Measurements from ENCODE around the gene GAS2L2.

GAS2L2 gene

DNA sequence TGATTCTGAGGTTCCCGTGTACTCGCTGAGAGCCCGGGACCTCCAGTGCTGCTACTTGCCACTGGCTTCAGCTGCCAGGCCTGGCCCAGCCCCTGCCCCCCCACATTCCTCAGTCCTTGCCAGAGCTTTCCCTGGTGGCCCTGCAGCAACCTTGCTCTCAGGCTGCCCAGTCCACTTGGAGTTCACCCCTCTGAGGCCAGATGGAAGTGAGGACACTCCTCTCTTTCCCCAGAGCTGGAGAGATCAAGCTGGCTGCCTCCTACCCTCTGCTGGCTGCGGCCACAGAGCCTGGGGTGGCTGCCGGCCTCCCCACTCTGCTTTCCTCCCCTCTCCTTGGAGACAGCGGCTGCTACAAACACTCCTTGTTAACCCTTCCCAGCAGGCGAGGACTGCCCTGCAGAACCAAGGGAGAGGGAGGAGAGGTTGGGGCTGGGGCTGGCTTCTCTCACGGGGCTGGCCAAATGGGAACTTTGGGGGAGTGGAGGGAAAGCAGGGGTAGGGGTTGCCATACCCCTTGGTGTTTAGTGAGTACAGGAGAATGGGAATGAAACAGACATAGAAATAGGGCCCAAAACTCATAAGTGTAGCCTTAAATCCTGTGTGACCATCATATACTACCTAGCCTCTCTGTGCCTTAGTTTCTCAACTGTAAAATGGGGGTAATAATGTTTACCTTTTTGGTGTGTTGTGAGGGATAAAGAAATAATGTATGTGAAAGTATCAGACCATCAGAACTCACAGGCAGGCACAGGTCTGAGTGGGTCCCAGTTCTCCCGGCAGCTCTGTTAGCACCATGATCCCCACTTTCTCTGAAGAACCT lies at the start of gene GAS2L2:
Gene GAS2L2, minus strand, starts transcription at position 295 of the 820 bp plus-strand sequence. CDS start 389 bp downstream, outside the sequence.
- DNase-seq (ENCODE audit: low read depth), result no peak

GRCh38 chr17:35801583-35802224 lies 48.7 kb upstream of the GAS2L2 start:
- DNase-seq (ENCODE audit: low read depth), result peak; percentile 83

DNA sequence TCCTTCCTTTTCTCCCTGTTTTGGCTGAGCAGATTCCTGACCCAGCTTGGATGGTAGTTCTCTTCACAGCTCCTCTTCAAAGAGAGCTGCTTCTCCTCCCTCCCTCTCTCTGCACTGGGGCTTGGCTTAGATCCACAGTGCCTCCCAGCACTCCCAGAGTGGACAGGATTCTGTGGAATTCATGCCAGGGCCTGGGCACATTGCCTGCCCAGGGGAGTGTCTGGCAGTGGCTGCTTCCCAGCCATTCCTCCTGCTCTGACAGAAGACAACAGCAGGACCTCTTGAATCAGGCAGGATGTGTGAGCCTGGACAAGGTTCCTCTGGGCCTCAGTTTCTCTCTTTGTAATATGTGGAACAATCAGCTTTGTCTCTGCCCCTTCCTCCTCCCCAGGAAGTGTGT lies 46.9 kb upstream of the GAS2L2 start:
- DNase-seq (ENCODE audit: low read depth), result peak; percentile 69

GRCh38 chr17:35797918-35798317 lies 44.9 kb upstream of the GAS2L2 start:
- DNase-seq (ENCODE audit: low read depth), result no peak

GRCh38 chr17:35797370-35797769 lies 44.3 kb upstream of the GAS2L2 start:
- DNase-seq (ENCODE audit: low read depth), result no peak

GRCh38 chr17:35796942-35797341 lies 43.9 kb upstream of the GAS2L2 start:
- DNase-seq (ENCODE audit: low read depth), result no peak

DNA sequence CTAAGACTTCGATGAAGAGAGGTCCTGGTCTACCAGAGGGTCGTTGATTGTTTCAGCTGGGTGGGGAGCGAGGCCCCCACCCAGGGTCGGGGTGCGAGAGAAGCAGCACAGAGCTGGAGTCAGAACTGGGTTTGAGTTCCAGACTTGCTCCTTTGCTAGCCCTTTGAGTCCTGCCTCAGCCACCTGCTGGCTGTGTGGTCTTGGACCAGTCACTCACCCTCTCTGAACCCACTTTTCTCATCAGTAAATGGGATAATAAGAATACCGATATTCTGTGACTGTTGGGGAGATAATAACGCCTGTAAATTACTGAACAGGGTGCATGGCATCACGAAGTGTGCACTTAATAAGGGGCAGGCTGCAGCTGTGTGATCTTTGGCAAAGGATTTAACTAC lies 42.8 kb upstream of the GAS2L2 start:
- DNase-seq (ENCODE audit: low read depth), result no peak

DNA sequence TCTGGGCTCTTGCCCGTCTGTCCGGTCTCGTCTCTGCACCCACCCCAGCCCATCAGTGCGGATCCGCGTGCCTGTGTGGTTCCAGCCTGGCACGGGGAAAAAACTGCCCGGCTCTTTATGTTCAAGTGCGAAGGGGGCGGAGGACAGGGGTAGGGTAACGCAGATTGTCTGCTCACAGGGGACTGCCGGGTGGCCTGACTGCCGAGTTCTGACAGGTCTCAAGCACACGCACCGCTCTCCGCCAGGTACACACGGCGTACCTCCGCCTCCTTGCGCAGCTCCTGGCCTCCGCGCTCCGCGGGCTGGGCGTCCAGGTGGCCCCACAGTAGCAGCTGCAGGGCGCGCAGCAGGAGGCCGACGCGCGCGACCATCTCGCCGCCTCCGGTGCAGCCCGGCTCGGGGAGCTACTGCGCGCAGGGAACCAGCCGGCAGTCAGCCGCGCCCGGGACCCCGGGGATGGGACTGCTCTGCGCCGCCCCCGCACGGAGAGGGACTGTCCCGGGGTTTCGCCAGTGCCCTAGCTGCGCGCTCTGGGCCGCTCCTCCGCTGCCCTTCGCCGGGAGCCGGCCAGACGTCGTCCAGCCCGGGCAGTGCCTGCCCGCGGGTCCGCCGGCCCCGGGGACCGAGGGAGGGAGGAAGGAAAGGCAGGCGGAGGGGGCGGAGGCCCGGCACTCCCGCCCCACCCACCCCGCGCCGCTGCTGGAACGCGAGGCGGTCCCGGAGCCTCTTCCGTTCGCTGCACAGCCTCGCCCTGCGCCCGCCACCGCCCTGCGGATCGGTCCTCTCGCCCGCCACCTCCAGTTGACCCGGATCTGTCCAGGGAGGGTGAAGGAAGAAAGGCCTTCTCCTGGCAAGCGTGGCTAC lies 42.2 kb upstream of the GAS2L2 start, which contains the start of gene MMP28:
Gene MMP28, minus strand, starts transcription at position 635 of the 864 bp plus-strand sequence. Its CDS starts 264 bp downstream, at position 371.
- DNase-seq (ENCODE audit: low read depth), result peak; percentile 24

DNA sequence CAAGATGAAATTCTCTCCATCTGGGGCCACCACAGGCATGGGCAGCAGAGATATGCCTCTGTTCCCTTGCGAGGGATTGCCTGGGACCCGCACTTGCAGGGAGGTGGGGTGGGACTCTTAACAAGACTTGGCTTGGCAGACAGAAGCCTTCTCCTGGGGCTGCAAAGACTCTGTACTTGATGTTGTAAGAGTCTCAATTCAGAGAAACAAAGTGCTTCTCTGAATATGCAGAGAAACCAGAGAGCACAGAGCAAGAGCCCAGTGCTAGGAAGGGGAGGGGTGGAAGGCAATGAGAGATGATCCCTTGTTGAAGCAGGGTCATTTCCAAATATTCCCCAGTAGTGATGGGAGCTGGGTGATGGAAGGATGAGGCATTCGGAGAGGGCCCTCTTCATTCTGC lies 40.2 kb upstream of the GAS2L2 start:
- DNase-seq (ENCODE audit: low read depth), result no peak

DNA sequence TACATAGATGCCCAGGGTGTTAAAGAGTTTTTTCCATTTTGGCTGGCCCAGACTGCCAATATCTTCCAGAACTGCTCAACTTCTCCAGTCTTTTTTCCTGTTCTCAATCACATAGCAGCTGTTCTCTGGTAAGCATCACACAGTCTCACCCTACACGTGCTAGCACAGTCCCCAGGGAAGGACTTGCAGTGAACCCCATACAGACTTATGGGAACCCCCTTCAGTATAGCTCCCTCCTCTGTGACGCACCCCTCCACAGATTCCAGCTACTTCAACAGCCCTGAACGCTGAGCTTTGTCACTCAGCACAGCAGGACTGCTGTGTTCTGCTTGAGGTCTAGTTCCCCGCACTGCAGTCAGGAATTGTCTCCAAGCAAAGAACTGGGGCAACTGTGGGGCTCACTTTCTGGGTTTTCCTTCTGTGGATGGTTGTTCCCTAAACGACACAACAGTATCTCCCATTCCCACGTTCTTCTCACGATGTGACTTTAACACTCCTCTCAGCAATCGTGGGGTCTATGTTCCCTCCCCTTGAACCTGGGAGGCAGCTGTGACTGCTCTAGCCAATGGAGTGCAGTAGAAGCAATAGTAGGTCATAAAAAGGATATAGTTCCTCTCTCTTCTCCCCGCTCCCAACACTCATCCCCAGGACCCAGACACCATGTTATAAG lies 38.8 kb upstream of the GAS2L2 start:
- no peak for DNase-seq (ENCODE audit: low read depth)

- peak; percentile 23 for DNase-seq (ENCODE audit: low read depth)
These were observed 37.8 kb upstream of the GAS2L2 start for GRCh38 chr17:35790841-35791240.

- DNase-seq (ENCODE audit: low read depth), result peak; percentile 97
These were observed 35.7 kb upstream of the GAS2L2 start for GRCh38 chr17:35788477-35789368.

DNA sequence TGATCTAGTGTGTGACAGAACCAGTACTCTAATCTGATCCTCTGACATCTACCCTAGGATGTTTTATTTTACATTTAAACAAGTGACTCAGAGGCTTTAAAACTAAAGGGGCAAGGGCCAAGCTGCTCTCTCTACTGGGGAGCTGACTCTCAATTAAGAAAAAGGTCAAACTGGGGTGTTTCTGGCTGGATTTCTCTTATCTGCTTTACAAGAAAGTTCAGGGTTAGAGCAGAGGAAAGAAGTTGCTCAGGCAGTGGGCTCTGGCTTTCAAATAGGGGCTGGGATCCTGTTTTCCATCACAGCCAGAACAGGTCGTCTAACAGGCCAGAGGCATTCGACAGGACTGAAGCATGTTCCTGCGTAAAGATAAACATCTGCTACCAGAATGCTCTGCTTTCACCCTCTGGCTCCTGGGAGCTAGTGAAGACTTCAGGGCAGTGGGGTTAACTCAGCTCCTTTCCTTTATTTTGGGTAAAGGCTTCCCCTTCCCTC lies 33.9 kb upstream of the GAS2L2 start:
- peak; percentile 88 for DNase-seq (ENCODE audit: low read depth)

GRCh38 chr17:35784895-35785294 lies 31.9 kb upstream of the GAS2L2 start:
- DNase-seq (ENCODE audit: low read depth), result no peak

DNA sequence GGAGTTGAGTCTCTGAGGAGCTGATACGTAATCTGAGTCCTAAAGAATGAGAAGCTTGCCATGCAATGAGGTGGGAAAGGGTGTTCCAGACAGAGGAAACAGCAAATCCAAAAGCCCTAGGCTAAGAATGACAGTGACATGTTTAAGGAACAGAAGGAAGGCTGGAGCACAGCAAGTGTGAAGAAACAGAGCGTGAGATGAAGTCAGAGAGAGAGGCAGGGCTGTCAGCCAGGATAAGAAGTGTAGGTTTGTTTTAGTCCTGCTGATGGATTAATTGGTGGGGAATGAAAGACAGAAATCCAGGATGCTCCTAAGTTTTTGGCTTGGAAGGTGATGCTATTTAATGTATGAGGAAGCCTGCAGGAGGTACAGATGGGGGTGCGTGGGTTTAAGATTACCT lies 27.9 kb upstream of the GAS2L2 start:
- no peak for DNase-seq (ENCODE audit: low read depth)

GRCh38 chr17:35778641-35779196 lies 25.7 kb upstream of the GAS2L2 start:
- peak; percentile 66 for DNase-seq (ENCODE audit: low read depth)

DNA sequence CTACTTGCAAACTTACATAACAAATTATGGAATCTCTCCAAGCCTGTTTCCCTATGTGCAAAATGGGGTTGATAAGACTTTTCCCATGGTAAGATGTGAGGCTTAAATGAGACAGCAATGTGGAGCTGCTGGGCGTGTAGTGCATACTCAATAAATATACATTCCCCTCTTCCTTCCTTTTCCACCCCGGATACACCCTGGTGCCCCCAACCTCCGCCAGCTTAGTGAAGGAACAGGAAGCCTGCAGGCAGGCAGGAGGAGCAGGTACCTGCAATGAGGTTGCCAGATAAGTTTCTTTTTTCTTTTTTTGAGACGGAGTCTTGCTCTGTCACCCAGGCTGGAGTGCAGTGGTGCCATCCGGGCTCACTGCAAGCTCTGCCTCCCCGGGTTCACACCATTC lies 22.5 kb upstream of the GAS2L2 start:
- peak; percentile 46 for DNase-seq (ENCODE audit: low read depth)

DNA sequence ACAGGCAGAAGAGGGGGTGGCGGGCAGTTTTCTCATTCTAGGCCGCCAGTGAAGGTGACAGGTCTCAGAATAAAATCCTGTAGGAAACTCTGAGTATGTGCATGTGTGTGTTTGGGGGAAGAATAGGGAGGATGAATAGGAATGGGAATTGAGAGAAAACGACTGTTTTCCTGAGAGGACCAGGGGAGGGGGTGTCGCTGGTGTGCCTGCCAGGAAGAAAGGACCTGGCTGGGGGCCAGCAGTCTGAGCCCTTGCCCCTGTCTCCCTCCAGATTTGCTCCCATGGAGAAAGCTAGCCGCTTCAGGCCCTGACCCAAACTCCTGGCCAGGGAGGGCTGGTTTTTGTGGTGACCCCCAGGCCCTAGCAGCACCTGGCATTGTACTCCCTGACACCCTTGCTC lies 22.0 kb upstream of the GAS2L2 start:
- DNase-seq (ENCODE audit: low read depth), result no peak

GRCh38 chr17:35774499-35774898 lies 21.5 kb upstream of the GAS2L2 start:
- DNase-seq (ENCODE audit: low read depth), result peak; percentile 82

GRCh38 chr17:35773679-35774425 lies 20.8 kb upstream of the GAS2L2 start:
- no peak for DNase-seq (ENCODE audit: low read depth)

All from amniotic epithelial cell (primary cell).